IgD-negative memory B cell (primary cell): ENCODE measurements around the gene PAX6. TPM values are rescaled to one million over a fixed set of nuclear protein-coding genes. Genes with fewer than 3 reads are reported as not detected.
A peak's percentile ranks its signal among the peaks of the same experiment; 100 is the strongest.

Experiments
- H3K27ac Mint-ChIP-seq, 3 donors: one replicate each; pipeline ENCODE4 v1.8.0; 2020 to 2022; ENCODE audit warnings: mild to moderate bottlenecking in 3 of 3, mixed read lengths in 3 of 3, moderate library complexity in 1 of 3
- H3K27me3 Mint-ChIP-seq: one replicate; pipeline ENCODE4 v1.8.0; 2021; ENCODE audit warnings: mixed read lengths
- H3K36me3 Mint-ChIP-seq: one replicate; pipeline ENCODE4 v1.8.0; 2020; ENCODE audit warnings: mild to moderate bottlenecking, mixed read lengths
- H3K4me1 Mint-ChIP-seq, 3 donors: one replicate each; pipeline ENCODE4 v1.8.0; 2020 to 2022; ENCODE audit warnings: mixed read lengths in 3 of 3, mild to moderate bottlenecking in 1 of 3
- H3K4me3 Mint-ChIP-seq, 4 donors: one replicate each; pipeline ENCODE4 v1.8.0; 2020 to 2022; ENCODE audit warnings: mild to moderate bottlenecking in 4 of 4, mixed read lengths in 4 of 4, moderate library complexity in 3 of 4
- H3K9me3 Mint-ChIP-seq, 3 donors: one replicate each; pipeline ENCODE4 v1.8.0; 2020 to 2021; ENCODE audit warnings: mixed read lengths in 3 of 3, mild to moderate bottlenecking in 1 of 3
- polyA plus RNA-seq: library from polyadenylated mRNA; unstranded; fragments of 300-500 nt; fragmentation: Illumina TruSeq; gene quantifications from one replicate; pipeline ENCODE4 v1.2.3, GENCODE V29; 2021

Gene PAX6
- polyA plus RNA-seq, 1 donor from 2014 or later: not detected

DNA sequence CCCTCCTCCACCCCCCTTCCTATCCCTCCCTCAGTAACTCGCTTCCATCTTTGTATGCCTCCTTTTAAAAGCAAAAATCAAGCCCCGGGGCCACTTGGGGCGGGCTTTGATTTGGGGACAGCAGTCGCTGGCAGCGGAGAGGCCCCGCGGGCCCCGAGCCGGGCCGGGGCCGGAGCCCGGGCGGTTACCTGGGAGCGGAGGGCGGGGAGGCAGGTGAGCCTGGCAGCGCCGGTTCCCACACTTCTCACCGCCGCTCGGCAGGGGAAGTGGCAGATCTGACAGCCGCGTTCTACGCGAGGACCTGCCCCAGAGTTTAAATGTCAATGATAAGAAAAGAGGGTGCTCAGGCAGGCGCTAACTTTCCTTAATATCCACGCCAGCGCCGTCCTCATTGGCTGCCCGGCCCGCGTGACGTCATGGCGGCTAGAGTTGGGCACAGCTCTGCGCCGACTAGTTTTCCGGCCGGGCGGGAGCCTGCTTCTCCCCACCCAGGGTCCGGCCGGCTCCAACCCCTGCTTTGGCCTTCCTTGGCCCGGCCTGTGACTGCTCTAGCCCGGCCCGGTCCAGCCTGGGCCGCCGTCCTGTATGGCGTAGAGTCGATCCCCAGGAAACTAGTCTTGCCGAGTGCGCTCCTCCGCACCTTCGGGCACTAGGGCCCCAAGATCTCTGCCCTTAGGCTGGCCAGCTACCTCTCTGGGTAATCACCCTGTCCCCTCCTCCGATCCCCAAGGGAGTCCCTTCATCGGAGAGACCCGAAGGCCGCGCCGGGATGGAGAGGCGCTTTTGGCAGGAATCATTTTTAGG lies 6.7 kb upstream of the PAX6 start:
- peaks cover 0 to 7% (median 0%) of the 10 kb centered on the region in 3 donors for H3K9me3 Mint-ChIP-seq
- peak overlapping the region; percentile 80 to 98 (median 83) for H3K27ac Mint-ChIP-seq
- peaks cover 56% of the 10 kb centered on the region for H3K27me3 Mint-ChIP-seq
- peak overlapping the region in 3 of 4 donors; percentile 12 to 55 (median 28) for H3K4me3 Mint-ChIP-seq
- peaks cover 10 to 11% (median 10%) of the 10 kb centered on the region in 3 donors for H3K4me1 Mint-ChIP-seq
- no peaks in the 10 kb centered on the region for H3K36me3 Mint-ChIP-seq

- peak overlapping the region; percentile 80 to 98 (median 82) for H3K27ac Mint-ChIP-seq
Observed at GRCh38 chr11:31817054-31817620, 6.0 kb upstream of the PAX6 start.

GRCh38 chr11:31816468-31817053 lies 5.4 kb upstream of the PAX6 start:
- H3K4me1 Mint-ChIP-seq: peaks cover 15 to 18% (median 16%) of the 10 kb centered on the region in 3 donors
- peaks cover 0 to 7% (median 0%) of the 10 kb centered on the region in 3 donors for H3K9me3 Mint-ChIP-seq
- peaks cover 55% of the 10 kb centered on the region for H3K27me3 Mint-ChIP-seq
- peak overlapping the region in 3 of 4 donors; percentile 62 to 89 (median 82) for H3K4me3 Mint-ChIP-seq
- peaks cover 2% of the 10 kb centered on the region for H3K36me3 Mint-ChIP-seq
- H3K27ac Mint-ChIP-seq: peak overlapping the region; percentile 76 to 98 (median 96)

More at GRCh38 chr11:31817054-31817620, 6.0 kb upstream of the PAX6 start:
- no peaks in the 10 kb centered on the region for H3K36me3 Mint-ChIP-seq
- H3K4me1 Mint-ChIP-seq: peaks cover 12 to 16% (median 15%) of the 10 kb centered on the region in 3 donors
- H3K9me3 Mint-ChIP-seq: peaks cover 0 to 7% (median 0%) of the 10 kb centered on the region in 3 donors
- peak overlapping the region in 3 of 4 donors; percentile 55 to 85 (median 74) for H3K4me3 Mint-ChIP-seq
- peaks cover 58% of the 10 kb centered on the region for H3K27me3 Mint-ChIP-seq

DNA sequence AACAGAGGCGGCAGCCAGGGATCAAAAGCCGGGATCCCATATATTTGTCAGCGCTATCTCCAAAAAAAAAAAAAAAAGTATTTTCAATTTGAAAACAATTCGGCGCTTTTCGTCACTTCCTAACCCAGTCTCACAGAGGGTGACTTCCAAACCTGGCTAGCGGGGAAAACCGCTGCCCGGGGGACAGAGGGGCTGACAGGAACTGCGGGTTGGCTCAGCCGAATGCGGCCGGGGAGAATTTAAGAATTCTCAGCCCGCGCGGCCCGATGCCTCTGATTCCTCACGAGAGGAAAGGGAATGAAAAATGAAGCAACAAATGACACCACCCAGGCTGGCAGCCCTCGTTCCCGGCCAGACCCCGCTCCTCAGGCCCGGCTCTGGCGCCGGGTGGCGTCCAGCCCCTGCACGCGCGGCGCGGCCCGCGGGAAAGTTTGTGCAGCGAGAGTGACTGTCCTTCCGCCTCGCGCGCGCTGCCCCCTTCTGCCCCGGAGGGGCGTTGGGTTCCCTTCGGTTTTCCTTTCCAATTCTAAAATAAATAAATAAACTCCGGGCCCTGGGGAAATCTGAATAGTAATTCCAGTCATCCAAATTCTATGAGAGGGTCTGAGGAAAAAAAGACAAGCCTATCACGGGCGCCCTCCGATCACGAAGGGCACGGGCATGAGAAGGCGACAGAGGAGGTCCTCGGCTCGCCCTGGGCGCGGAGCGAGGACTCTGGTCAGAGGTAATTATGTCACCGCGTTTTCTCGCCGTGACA lies 4.8 kb upstream of the PAX6 start:
- Mint-ChIP-seq H3K27me3 (peaks cover 56% of the 10 kb centered on the region), H3K4me1 (peaks cover 17 to 21% (median 20%) of the 10 kb centered on the region in 3 donors), H3K9me3 (peaks cover 0 to 11% (median 0%) of the 10 kb centered on the region in 3 donors), H3K36me3 (peaks cover 2% of the 10 kb centered on the region), H3K4me3 (peak overlapping the region; percentile 62 to 89 (median 74)), H3K27ac (peak overlapping the region; percentile 76 to 97 (median 96))

DNA sequence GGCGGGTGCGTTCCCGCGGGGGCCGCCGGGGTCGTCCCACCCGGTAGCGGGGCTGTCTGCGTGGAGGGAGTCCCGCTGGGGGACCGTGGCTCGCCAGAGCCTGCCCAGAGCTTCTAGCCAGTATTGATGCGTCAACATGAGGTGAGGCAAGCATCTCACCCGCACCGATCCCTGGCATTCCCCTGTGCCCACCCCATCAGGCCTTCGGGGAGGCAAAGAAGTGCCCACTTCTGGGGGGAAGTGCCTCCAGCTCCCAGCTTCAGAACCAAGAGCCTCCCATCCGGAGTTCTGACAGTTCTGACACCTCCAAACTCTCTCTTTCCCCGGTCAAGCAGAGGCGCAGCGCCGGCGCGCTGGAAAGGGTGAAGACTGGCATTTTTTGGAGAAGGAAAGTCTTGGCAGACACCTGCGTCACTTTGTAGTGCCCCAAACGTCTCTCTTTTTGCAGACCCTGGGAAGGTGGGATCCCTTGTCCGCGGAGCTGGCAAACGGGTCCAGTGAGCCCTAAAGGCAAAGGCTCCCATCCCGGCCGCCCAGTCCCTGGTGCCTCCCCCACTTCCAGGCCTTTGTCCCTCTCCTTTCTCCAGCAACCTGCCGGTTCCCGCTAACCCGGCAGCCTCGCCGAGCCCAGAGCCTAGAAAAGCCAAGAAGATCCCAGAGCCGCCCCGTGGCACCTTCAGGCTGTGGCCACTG lies 3.2 kb upstream of the PAX6 start:
- H3K27me3 Mint-ChIP-seq: peaks cover 54% of the 10 kb centered on the region
- peaks cover 2% of the 10 kb centered on the region for H3K36me3 Mint-ChIP-seq
- peak overlapping the region; percentile 26 to 88 (median 70) for H3K4me3 Mint-ChIP-seq
- peak overlapping the region; percentile 92 to 97 (median 96) for H3K27ac Mint-ChIP-seq
- peaks cover 0 to 18% (median 0%) of the 10 kb centered on the region in 3 donors for H3K9me3 Mint-ChIP-seq
- H3K4me1 Mint-ChIP-seq: peaks cover 24 to 30% (median 28%) of the 10 kb centered on the region in 3 donors

GRCh38 chr11:31813391-31814175 lies 2.5 kb upstream of the PAX6 start:
- H3K9me3 Mint-ChIP-seq: peaks cover 0 to 20% (median 0%) of the 10 kb centered on the region in 3 donors
- peaks cover 25 to 35% (median 29%) of the 10 kb centered on the region in 3 donors for H3K4me1 Mint-ChIP-seq
- H3K27ac Mint-ChIP-seq: peak overlapping the region in 1 of 3 donors; percentile 85
- H3K27me3 Mint-ChIP-seq: peaks cover 59% of the 10 kb centered on the region
- H3K4me3 Mint-ChIP-seq: peak overlapping the region; percentile 59 to 87 (median 72)
- peaks cover 2% of the 10 kb centered on the region for H3K36me3 Mint-ChIP-seq

- Mint-ChIP-seq H3K27ac (peak overlapping the region; percentile 84 to 97 (median 97)), H3K4me1 (peaks cover 25 to 43% (median 28%) of the 10 kb centered on the region in 3 donors), H3K36me3 (peaks cover 2% of the 10 kb centered on the region), H3K27me3 (peaks cover 62% of the 10 kb centered on the region), H3K4me3 (peak overlapping the region; percentile 65 to 94 (median 87)), H3K9me3 (peaks cover 0 to 20% (median 0%) of the 10 kb centered on the region in 3 donors)
Observed at GRCh38 chr11:31812383-31813381, 1.6 kb upstream of the PAX6 start.

DNA sequence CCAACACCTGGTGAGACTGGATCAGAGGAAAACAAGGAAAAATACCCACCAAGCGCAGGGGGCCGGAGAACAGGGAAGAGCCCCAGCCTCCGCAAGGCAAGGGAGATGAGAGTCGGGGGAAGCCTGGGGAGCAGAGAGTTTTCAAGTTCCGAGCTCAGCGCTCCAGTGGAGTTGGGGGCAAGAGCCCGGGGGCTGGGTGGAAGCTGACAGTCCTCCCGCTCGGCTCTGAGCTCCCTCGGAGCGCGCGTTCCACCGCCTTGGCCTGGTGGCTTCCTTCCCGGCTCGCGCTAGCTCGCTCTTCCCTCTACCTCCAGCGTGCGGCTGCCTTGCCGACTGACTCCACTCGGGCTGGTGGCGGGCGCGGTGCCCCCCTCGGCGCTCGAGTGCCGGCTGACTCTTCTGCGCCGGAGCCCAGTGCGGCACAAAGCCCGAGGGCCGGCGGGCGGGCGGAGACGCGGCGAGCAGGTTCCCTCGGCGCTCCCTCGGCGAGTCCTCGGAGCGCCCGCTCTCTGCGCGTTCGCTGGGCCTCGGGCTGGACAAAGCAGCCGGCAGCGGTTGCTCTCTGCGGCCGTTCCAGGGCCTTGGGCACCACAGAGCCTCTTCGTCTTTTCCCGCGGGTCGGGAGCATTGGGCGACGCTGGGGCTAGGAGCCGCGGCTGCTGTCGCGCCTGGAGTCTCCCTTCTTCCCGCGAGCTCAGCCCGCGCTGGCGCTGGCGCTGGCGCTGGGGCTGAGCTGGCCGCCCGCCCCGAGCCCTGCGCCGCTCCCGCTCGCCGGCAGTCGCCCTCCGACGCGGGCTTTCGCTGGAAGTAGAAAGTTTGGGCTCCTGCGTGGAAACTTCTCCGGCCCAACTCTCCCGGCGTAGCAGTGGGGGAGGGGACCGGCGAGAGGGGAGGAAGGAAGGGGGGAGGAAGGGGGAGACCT lies 1.0 kb downstream of the PAX6 start:
- Mint-ChIP-seq H3K9me3 (peaks cover 0 to 15% (median 0%) of the 10 kb centered on the region in 3 donors), H3K27me3 (peaks cover 66% of the 10 kb centered on the region), H3K4me1 (peaks cover 22 to 51% (median 25%) of the 10 kb centered on the region in 3 donors), H3K27ac (peak overlapping the region; percentile 94 to 96 (median 95)), H3K4me3 (peak overlapping the region; percentile 72 to 91 (median 90)), H3K36me3 (peaks cover 2% of the 10 kb centered on the region)

DNA sequence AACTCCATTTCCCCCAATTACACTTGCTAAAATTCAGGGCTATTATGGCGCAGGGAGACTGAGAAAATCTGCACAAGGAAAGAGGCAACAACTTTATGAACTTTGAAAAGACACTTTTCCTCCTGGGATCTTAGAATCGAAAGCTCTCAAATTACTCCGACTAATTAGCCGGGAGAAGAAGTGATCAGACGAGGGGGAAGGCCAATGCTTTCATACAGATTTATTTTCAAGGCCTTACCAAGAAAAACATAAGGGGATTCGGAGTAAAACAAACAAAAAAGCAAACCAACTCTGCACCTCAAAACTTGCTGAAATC lies 1.6 kb downstream of the PAX6 start:
- Mint-ChIP-seq H3K27me3 (peaks cover 64% of the 10 kb centered on the region), H3K9me3 (peaks cover 0 to 16% (median 0%) of the 10 kb centered on the region in 3 donors), H3K4me1 (peaks cover 23 to 52% (median 25%) of the 10 kb centered on the region in 3 donors), H3K36me3 (peaks cover 2% of the 10 kb centered on the region), H3K4me3 (peak overlapping the region in 3 of 4 donors; percentile 57 to 91 (median 78)), H3K27ac (peak overlapping the region; percentile 59 to 93 (median 60))

GRCh38 chr11:31808721-31809540 lies 2.2 kb downstream of the PAX6 start:
- Mint-ChIP-seq H3K36me3 (peaks cover 2% of the 10 kb centered on the region), H3K9me3 (peaks cover 0 to 20% (median 3%) of the 10 kb centered on the region in 3 donors), H3K27ac (peak overlapping the region in 2 of 3 donors; percentile 59 to 93), H3K4me1 (peaks cover 26 to 57% (median 27%) of the 10 kb centered on the region in 3 donors), H3K4me3 (peak overlapping the region in 3 of 4 donors; percentile 37 to 91 (median 78)), H3K27me3 (peaks cover 66% of the 10 kb centered on the region)
